A549 (cell line): ENCODE measurements around the gene BABAM2.

Experiments used
- BHLHE40 ChIP-seq: IDR thresholded peaks from 2 replicates; pipeline ENCODE4 v1.6.1; 2012; ENCODE audit warnings: low read depth, low read length, inconsistent platforms
- CBX8 ChIP-seq: fragments of 200-600 bp; sonication (generic); IDR thresholded peaks from 2 replicates; pipeline ENCODE4 v1.6.1; 2016
- CTCF ChIP-seq: fragments of >200 bp; sonication (Bioruptor Twin); formaldehyde crosslinking; IDR thresholded peaks from 3 replicates; pipeline ENCODE4 v1.5.1; 2016
- ELK1 ChIP-seq: fragments of 150-350 bp; IDR thresholded peaks from 2 replicates; pipeline ENCODE4 v1.6.1; 2014; ENCODE audit warnings: low read depth, mild to moderate bottlenecking, low read length
- EP300 ChIP-seq, 2 experiments: fragments of >200 bp; sonication (Bioruptor Twin); formaldehyde crosslinking; IDR thresholded peaks; 2 replicates in 1 of 2; 3 replicates in 1 of 2; pipeline ENCODE4 v1.6.1; 2016 to 2017
- HDAC2 ChIP-seq: fragments of 200-600 bp; sonication (generic); IDR thresholded peaks from 2 replicates; pipeline ENCODE4 v1.6.1; 2016
- POLR2A ChIP-seq: IDR thresholded peaks from 2 replicates; pipeline ENCODE4 v1.6.1; 2012; ENCODE audit warnings: mild to moderate bottlenecking, low read length
- REST ChIP-seq: fragments of 200-600 bp; sonication (generic); IDR thresholded peaks from 2 replicates; pipeline ENCODE4 v1.6.1; 2016; ENCODE audit warnings: antibody characterized with exemption, mild to moderate bottlenecking, moderate library complexity
- USF2 ChIP-seq: fragments of 450-650 bp; IDR thresholded peaks from 2 replicates; pipeline ENCODE4 v1.6.1; 2014; ENCODE audit warnings: antibody characterized with exemption
- ZFP36 ChIP-seq: fragments of 450-650 bp; IDR thresholded peaks from 2 replicates; pipeline ENCODE4 v1.6.1; 2014; ENCODE audit warnings: borderline replicate concordance; ENCODE audit not compliant: partially characterized antibody
- TF ChIP-seq, protein P1 (sequence below): IDR thresholded peaks from 2 replicates; pipeline ENCODE4 v1.6.1; 2012

- TF ChIP-seq EP300 (IDR thresholded peaks at IDR 0.05) (no peak), USF2 (no peak), REST (no peak), BHLHE40 (no peak), CTCF (no peak), POLR2A (no peak), CBX8 (no peak), ELK1 (no peak), HDAC2 (no peak), ZFP36 (no peak)
- TF ChIP-seq, protein P1, sequence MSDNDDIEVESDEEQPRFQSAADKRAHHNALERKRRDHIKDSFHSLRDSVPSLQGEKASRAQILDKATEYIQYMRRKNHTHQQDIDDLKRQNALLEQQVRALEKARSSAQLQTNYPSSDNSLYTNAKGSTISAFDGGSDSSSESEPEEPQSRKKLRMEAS: 0 out of 2 replicates have a peak, but pooled peaks have one; percentile 44
These were observed 341.8 kb downstream of the BABAM2 start for GRCh38 chr2:28232295-28232694.
